NCI-H2196 (cell line): ENCODE data around the gene WSCD2.

ENCODE experiments used
- DNase-seq: peaks from one replicate; lab custom pipeline; 2025; ENCODE audit not compliant: unreplicated experiment; lab: John Stamatoyannopoulos, UW

The WSCD2 gene

GRCh38 chr12:108231109-108231905 lies 102.2 kb downstream of the WSCD2 start:
- no peak for DNase-seq

- no peak for DNase-seq
Measured at GRCh38 chr12:108231909-108232434, 102.9 kb downstream of the WSCD2 start.

- peak; percentile 78 for DNase-seq
Measured at GRCh38 chr12:108232565-108232964, 103.5 kb downstream of the WSCD2 start.

- no peak for DNase-seq
Measured at GRCh38 chr12:108234158-108234557, 105.1 kb downstream of the WSCD2 start.

GRCh38 chr12:108235197-108235984 lies 106.3 kb downstream of the WSCD2 start:
- DNase-seq = no peak

GRCh38 chr12:108235985-108236263 lies 106.8 kb downstream of the WSCD2 start:
- DNase-seq = no peak

- DNase-seq = no peak
Measured at GRCh38 chr12:108236366-108236765, 107.3 kb downstream of the WSCD2 start.

GRCh38 chr12:108237272-108237671 lies 108.2 kb downstream of the WSCD2 start:
- DNase-seq = no peak

- DNase-seq = no peak
Measured at GRCh38 chr12:108238474-108238873, 109.4 kb downstream of the WSCD2 start.

- DNase-seq = no peak
Measured at GRCh38 chr12:108239378-108239777, 110.3 kb downstream of the WSCD2 start.

GRCh38 chr12:108240027-108240785 lies 111.1 kb downstream of the WSCD2 start:
- DNase-seq = no peak

GRCh38 chr12:108240928-108241327 lies 111.8 kb downstream of the WSCD2 start:
- DNase-seq = no peak

- DNase-seq = no peak
Measured at GRCh38 chr12:108241986-108242703, 113.1 kb downstream of the WSCD2 start.

- no peak for DNase-seq
Measured at GRCh38 chr12:108247130-108247529, 118.0 kb downstream of the WSCD2 start.

GRCh38 chr12:108248011-108248410 lies 118.9 kb downstream of the WSCD2 start:
- DNase-seq = no peak

GRCh38 chr12:108252523-108252922 lies 123.4 kb downstream of the WSCD2 start:
- no peak for DNase-seq

- peak; percentile 33 for DNase-seq
Measured at GRCh38 chr12:108253540-108253939, 124.5 kb downstream of the WSCD2 start.

GRCh38 chr12:108254030-108254429 lies 124.9 kb downstream of the WSCD2 start:
- DNase-seq = no peak

GRCh38 chr12:108254517-108255251 lies 125.6 kb downstream of the WSCD2 start:
- no peak for DNase-seq

GRCh38 chr12:108255252-108255602 lies 126.1 kb downstream of the WSCD2 start:
- no peak for DNase-seq
